DOHH2 (cell line): ENCODE data around the gene DDHD1.

ENCODE experiments used
- H3F3A ChIP-seq: fragments of 200-600 bp; sonication (generic), shearing (Covaris generic); 2 replicates; pipeline ENCODE4 v1.6.0; 2016; ENCODE audit warnings: antibody characterized with exemption, mild to moderate bottlenecking; ENCODE audit not compliant: control insufficient read depth, insufficient read depth
- H3K27ac ChIP-seq: fragments of 200-600 bp; sonication (generic); 2 replicates; pipeline ENCODE4 v1.5.1; 2014; ENCODE audit warnings: low read depth, mild to moderate bottlenecking, low read length, moderate library complexity
- H3K27me3 ChIP-seq: fragments of 200-600 bp; sonication (generic); 2 replicates; pipeline ENCODE4 v1.6.1; 2014; ENCODE audit warnings: mild to moderate bottlenecking, low read length, mixed read lengths; ENCODE audit not compliant: control insufficient read depth
- H3K36me3 ChIP-seq: fragments of 200-600 bp; sonication (generic); 2 replicates; pipeline ENCODE4 v1.6.1; 2014; ENCODE audit warnings: mild to moderate bottlenecking, low read length, moderate library complexity, mixed read lengths; ENCODE audit not compliant: control insufficient read depth
- H3K4me1 ChIP-seq: fragments of 200-600 bp; sonication (generic); 2 replicates; pipeline ENCODE4 v1.6.1; 2014; ENCODE audit warnings: mild to moderate bottlenecking, low read length, mixed read lengths; ENCODE audit not compliant: control insufficient read depth
- H3K4me2 ChIP-seq: fragments of 200-600 bp; sonication (generic); 2 replicates; pipeline ENCODE4 v1.6.0; 2014; ENCODE audit warnings: mild to moderate bottlenecking, low read length, moderate library complexity
- H3K4me3 ChIP-seq: fragments of 200-600 bp; sonication (generic); 2 replicates; pipeline ENCODE4 v1.5.1; 2014; ENCODE audit warnings: mild to moderate bottlenecking, low read length, mixed read lengths
- H3K79me2 ChIP-seq: fragments of 200-600 bp; sonication (generic); 2 replicates; pipeline ENCODE4 v1.6.1; 2014; ENCODE audit warnings: mild to moderate bottlenecking, low read length, mixed read lengths; ENCODE audit not compliant: control insufficient read depth
- H3K9me2 ChIP-seq: fragments of 200-600 bp; sonication (generic); replicated peaks from 2 replicates; pipeline ENCODE4 v1.6.1; 2014; ENCODE audit warnings: mild to moderate bottlenecking, low read length, mixed read lengths; ENCODE audit not compliant: control insufficient read depth
- H3K9me3 ChIP-seq: fragments of 200-600 bp; sonication (generic); 2 replicates; pipeline ENCODE4 v1.6.1; 2014; ENCODE audit warnings: antibody characterized with exemption, low read length, mixed read lengths; ENCODE audit not compliant: control insufficient read depth, insufficient read depth
- H4K20me1 ChIP-seq: fragments of 200-600 bp; sonication (generic); 2 replicates; pipeline ENCODE4 v1.6.0; 2014; ENCODE audit warnings: low read depth, mild to moderate bottlenecking, antibody characterized with exemption, low read length, moderate library complexity; ENCODE audit not compliant: control insufficient read depth, insufficient read depth
- EZH2phosphoT487 ChIP-seq: fragments of 200-600 bp; sonication (generic); IDR thresholded peaks from 2 replicates; pipeline ENCODE4 v1.6.1; 2017; ENCODE audit warnings: borderline replicate concordance, mild to moderate bottlenecking, antibody characterized with exemption, low read length, moderate library complexity, mixed read lengths
- TF ChIP-seq, protein P1 (sequence below): fragments of 200-600 bp; sonication (generic); IDR thresholded peaks from one replicate; pipeline ENCODE4 v1.5.1; 2014; ENCODE audit warnings: antibody characterized with exemption, mild to moderate bottlenecking, low read depth, low read length; ENCODE audit not compliant: poor library complexity, severe bottlenecking

DDHD1 gene

DNA sequence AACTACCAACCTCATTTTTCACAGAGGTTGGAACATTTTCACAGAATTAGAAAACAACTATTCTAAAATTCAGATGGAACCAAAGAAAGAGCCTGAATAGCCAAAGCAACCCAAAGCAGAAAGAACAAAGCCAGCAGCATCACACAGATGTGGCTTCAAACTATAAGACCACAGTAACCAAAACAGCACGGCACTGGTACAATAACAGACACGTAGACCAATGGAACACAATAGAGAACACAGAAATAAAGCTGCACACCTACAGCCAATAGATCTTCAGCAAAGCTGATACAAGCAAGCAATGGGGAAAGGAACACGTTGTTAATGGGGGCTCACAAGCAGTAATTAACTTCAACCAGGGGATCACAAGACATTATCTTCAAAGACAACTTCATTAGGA is 114.5 kb downstream of the DDHD1 start:
- Histone ChIP-seq H3K36me3 (peaks cover 58% of the 10 kb centered on the region), H3K9me3 (no peaks in the 10 kb centered on the region), H3K4me2 (no peak overlapping the region), H3F3A (no peaks in the 10 kb centered on the region), H3K4me3 (no peak overlapping the region), H3K9me2 (no peaks in the 10 kb centered on the region), H3K79me2 (no peaks in the 10 kb centered on the region), H4K20me1 (no peaks in the 10 kb centered on the region), H3K27ac (no peak overlapping the region), H3K27me3 (no peaks in the 10 kb centered on the region), H3K4me1 (no peaks in the 10 kb centered on the region)
- no peak for TF ChIP-seq EZH2phosphoT487
- TF ChIP-seq, protein P1, sequence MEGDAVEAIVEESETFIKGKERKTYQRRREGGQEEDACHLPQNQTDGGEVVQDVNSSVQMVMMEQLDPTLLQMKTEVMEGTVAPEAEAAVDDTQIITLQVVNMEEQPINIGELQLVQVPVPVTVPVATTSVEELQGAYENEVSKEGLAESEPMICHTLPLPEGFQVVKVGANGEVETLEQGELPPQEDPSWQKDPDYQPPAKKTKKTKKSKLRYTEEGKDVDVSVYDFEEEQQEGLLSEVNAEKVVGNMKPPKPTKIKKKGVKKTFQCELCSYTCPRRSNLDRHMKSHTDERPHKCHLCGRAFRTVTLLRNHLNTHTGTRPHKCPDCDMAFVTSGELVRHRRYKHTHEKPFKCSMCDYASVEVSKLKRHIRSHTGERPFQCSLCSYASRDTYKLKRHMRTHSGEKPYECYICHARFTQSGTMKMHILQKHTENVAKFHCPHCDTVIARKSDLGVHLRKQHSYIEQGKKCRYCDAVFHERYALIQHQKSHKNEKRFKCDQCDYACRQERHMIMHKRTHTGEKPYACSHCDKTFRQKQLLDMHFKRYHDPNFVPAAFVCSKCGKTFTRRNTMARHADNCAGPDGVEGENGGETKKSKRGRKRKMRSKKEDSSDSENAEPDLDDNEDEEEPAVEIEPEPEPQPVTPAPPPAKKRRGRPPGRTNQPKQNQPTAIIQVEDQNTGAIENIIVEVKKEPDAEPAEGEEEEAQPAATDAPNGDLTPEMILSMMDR = no peak

DNA sequence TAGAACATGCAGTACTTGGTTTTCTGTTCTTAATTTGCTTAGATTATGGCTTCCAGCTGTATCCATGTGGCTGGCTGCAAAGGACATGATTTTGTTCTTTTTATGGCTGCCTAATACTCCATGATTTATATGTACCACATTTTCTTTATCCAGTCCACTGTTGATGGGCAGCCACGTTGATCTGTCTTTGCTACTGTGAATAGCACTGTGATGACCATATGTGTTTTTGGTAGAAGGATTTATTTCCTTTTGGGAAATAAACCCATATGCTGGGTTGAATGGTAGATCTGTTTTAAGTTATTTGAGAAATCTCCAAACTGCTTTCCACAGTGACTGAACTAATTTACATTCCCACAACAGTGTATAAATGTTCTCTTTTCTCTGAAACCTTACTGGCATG is 116.1 kb downstream of the DDHD1 start:
- no peak for TF ChIP-seq EZH2phosphoT487
- TF ChIP-seq, protein P1 = no peak
- no peaks in the 10 kb centered on the region for H3K4me1 ChIP-seq
- H3K4me3 ChIP-seq = no peak overlapping the region
- no peaks in the 10 kb centered on the region for H3K9me2 ChIP-seq
- H3K27ac ChIP-seq = no peak overlapping the region
- no peaks in the 10 kb centered on the region for H3K27me3 ChIP-seq
- H3K9me3 ChIP-seq = no peaks in the 10 kb centered on the region
- H3K36me3 ChIP-seq = peaks cover 53% of the 10 kb centered on the region
- H3K79me2 ChIP-seq = no peaks in the 10 kb centered on the region
- no peaks in the 10 kb centered on the region for H4K20me1 ChIP-seq
- H3K4me2 ChIP-seq = no peak overlapping the region
- H3F3A ChIP-seq = no peaks in the 10 kb centered on the region

DNA sequence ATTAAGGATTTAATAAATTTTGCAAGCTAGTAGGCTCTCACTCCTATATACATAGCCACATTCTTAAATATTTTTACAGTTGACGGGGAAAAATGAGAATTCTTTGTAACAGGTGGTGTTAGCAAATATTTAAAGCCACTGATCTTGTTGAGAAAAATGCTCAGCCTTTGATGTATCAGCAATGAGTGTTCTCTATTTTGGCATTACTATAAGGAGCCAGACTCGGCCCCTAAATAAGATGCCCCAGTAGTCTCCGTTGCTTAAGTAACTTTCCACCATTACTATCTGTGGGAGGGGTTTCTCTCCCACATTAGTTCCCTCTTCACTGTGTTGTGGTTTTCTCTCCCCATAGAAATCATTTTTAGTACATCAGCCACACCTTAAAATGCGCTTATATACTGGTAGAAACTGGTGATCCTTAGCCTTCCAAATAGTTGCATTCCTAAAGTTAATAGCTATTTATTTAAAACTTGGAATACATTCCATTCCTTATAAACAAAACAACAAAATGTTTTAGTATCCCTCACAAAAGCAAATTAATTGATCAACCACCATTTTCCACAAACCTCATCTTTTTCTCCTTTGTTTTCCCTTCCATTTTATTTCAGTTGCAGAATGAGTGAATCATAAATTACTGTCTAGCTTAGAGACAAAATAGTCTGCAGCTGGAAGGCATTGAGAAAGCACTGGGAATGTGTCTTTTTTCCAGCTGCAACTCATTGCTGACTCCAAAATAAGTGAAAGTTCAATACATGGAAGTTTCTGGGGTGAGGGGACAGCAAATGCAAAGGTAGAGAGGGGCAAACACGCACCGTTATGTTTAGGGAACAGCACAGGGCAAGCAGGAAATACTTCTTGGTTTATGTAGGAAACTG is 117.5 kb downstream of the DDHD1 start:
- Histone ChIP-seq H3K9me3 (no peaks in the 10 kb centered on the region), H3K27ac (no peak overlapping the region), H3F3A (no peaks in the 10 kb centered on the region), H4K20me1 (no peaks in the 10 kb centered on the region), H3K9me2 (no peaks in the 10 kb centered on the region), H3K4me3 (no peak overlapping the region), H3K4me2 (no peak overlapping the region), H3K79me2 (no peaks in the 10 kb centered on the region), H3K36me3 (peaks cover 40% of the 10 kb centered on the region), H3K27me3 (no peaks in the 10 kb centered on the region), H3K4me1 (no peaks in the 10 kb centered on the region)
- TF ChIP-seq, protein P1 = no peak
- no peak for TF ChIP-seq EZH2phosphoT487
